Peyer's patch (tissue), 4 donors: ENCODE measurements around the gene ERG28.

ENCODE experiments used
- POLR2A ChIP-seq, 2 donors: fragments of 450-650 bp; IDR thresholded peaks; one replicate each; pipeline ENCODE4 v1.5.1; 2017; ENCODE audit warnings: antibody characterized with exemption in 2 of 2, mild to moderate bottlenecking in 2 of 2, moderate library complexity in 2 of 2
- TF ChIP-seq, protein P1 (sequence below), 6 experiments: fragments of 450-650 bp in 4 of 6; fragments of 200-600 bp in 2 of 6; sonication (generic) in 1 of 6; IDR thresholded peaks; one replicate each; pipeline ENCODE4 v1.5.1; 2017 to 2019; ENCODE audit warnings: antibody characterized with exemption in 6 of 6, mild to moderate bottlenecking in 3 of 6, moderate library complexity in 1 of 6

- TF ChIP-seq, protein P1, sequence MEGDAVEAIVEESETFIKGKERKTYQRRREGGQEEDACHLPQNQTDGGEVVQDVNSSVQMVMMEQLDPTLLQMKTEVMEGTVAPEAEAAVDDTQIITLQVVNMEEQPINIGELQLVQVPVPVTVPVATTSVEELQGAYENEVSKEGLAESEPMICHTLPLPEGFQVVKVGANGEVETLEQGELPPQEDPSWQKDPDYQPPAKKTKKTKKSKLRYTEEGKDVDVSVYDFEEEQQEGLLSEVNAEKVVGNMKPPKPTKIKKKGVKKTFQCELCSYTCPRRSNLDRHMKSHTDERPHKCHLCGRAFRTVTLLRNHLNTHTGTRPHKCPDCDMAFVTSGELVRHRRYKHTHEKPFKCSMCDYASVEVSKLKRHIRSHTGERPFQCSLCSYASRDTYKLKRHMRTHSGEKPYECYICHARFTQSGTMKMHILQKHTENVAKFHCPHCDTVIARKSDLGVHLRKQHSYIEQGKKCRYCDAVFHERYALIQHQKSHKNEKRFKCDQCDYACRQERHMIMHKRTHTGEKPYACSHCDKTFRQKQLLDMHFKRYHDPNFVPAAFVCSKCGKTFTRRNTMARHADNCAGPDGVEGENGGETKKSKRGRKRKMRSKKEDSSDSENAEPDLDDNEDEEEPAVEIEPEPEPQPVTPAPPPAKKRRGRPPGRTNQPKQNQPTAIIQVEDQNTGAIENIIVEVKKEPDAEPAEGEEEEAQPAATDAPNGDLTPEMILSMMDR (IDR thresholded peaks at IDR 0.05), result no peak
- TF ChIP-seq POLR2A (IDR thresholded peaks at IDR 0.05), result no peak
Measured at GRCh38 chr14:75699331-75699730, 38.7 kb upstream of the ERG28 start.
